K562 (cell line): Measurements from ENCODE around the gene KLK5. TPM values are rescaled to one million over a fixed set of nuclear protein-coding genes. Genes with fewer than 3 reads are reported as not detected.

Experiments
- ATAC-seq: fragments of 200-7000 bp; cut with Tn5 transposase; 3 replicates; pipeline ENCODE4 v1.9.1; 2020; ENCODE audit warnings: moderate library complexity
- BruUV-seq: library from RNA; stranded (reverse); fragments of 400-500 nt; replicated peaks from 2 replicates; lab custom pipeline; 2021; lab: Mats Ljungman, UMichigan
- CTCF ChIA-PET: fragments of 300-600 bp; formaldehyde crosslinking; extraction: SDS; loops from one replicate; lab custom pipeline; 2021; ENCODE audit warnings: low intra/inter-chr PET ratio; lab: Yijun Ruan, JAX
- POLR2A ChIA-PET: fragments of 300-600, 350-650 bp; sonication (Branson Sonifier 250); formaldehyde crosslinking; extraction: SDS; loops from one replicate; lab custom pipeline; 2021; ENCODE audit warnings: antibody characterized with exemption, inconsistent platforms; lab: Yijun Ruan, JAX
- DNase-seq, 4 experiments: peaks; one replicate each; pipeline versions ENCODE4 v3.0.0 to v3.0.0-alpha.2; 2011 to 2018; ENCODE audit warnings: low spot score in 3 of 4, mixed read lengths in 3 of 4; ENCODE audit errors: extremely low read depth in 1 of 4
- FAIRE-seq: peaks from 2 replicates; lab custom pipeline; 2011; peaks lifted over from hg19 to GRCh38; lab: Jason Lieb, UNC
- H2AFZ ChIP-seq: 2 replicates; pipeline ENCODE4 v1.6.0; 2011; ENCODE audit warnings: low read depth, low read length, control low read depth, inconsistent platforms
- H3K27ac ChIP-seq: fragments of 200-600 bp; 3 replicates; pipeline ENCODE4 v1.8.0; 2011; ENCODE audit warnings: low read depth, mild to moderate bottlenecking, control low read depth, inconsistent platforms, low read length, moderate library complexity, mixed read lengths; ENCODE audit errors: extremely low read depth
- H3K27me3 ChIP-seq, 2 experiments: fragments of 300-600 bp in 1 of 2; 2 replicates in 1 of 2; 3 replicates in 1 of 2; pipeline versions ENCODE4 v1.6.0 to v1.8.0; 2011; ENCODE audit warnings: inconsistent platforms in 2 of 2, low read length in 2 of 2, mild to moderate bottlenecking in 1 of 2, mixed read lengths in 1 of 2, moderate library complexity in 1 of 2; ENCODE audit not compliant: control insufficient read depth in 2 of 2, insufficient read depth in 2 of 2
- H3K36me3 ChIP-seq: fragments of 300-600 bp; 3 replicates; pipeline ENCODE4 v1.8.0; 2011; ENCODE audit warnings: mild to moderate bottlenecking, low read length, inconsistent platforms; ENCODE audit not compliant: control insufficient read depth, insufficient read depth
- H3K4me1 ChIP-seq, 2 experiments: fragments of 200-600 bp in 1 of 2; replicated peaks in 1 of 2; 2 replicates in 1 of 2; 3 replicates in 1 of 2; pipeline versions ENCODE4 v1.5.1 to v1.8.0; 2011; ENCODE audit warnings: inconsistent platforms in 2 of 2, low read length in 2 of 2, mild to moderate bottlenecking in 1 of 2, mixed read lengths in 1 of 2, moderate library complexity in 1 of 2; ENCODE audit not compliant: control insufficient read depth in 2 of 2, insufficient read depth in 2 of 2
- H3K4me2 ChIP-seq: 2 replicates; pipeline ENCODE4 v1.6.1; 2011; ENCODE audit warnings: low read length, control low read depth, inconsistent platforms, mixed read lengths; ENCODE audit not compliant: insufficient read depth
- H3K4me3 ChIP-seq: fragments of 200-600 bp; sonication (generic), shearing (Covaris generic); 2 replicates; pipeline ENCODE4 v1.5.1; 2016; ENCODE audit warnings: control low read depth, inconsistent platforms
- H3K79me2 ChIP-seq: fragments of 200-600 bp; 3 replicates; pipeline ENCODE4 v1.8.0; 2011; ENCODE audit warnings: low read length, inconsistent platforms; ENCODE audit not compliant: control insufficient read depth, insufficient read depth
- H3K9ac ChIP-seq, 2 experiments: 2 replicates each; pipeline versions ENCODE4 v1.6.0 to v1.6.1; 2011; ENCODE audit warnings: low read depth in 2 of 2, low read length in 2 of 2, control low read depth in 1 of 2, inconsistent platforms in 1 of 2, mild to moderate bottlenecking in 1 of 2, mixed read lengths in 1 of 2; ENCODE audit not compliant: insufficient read depth in 1 of 2
- H3K9me1 ChIP-seq: one replicate; pipeline ENCODE4 v1.6.0; 2011; ENCODE audit warnings: inconsistent platforms, mild to moderate bottlenecking, low read length, moderate library complexity; ENCODE audit not compliant: control insufficient read depth, insufficient read depth
- H3K9me3 ChIP-seq: replicated peaks from 2 replicates; pipeline ENCODE4 v1.5.1; 2011; ENCODE audit warnings: low read depth, low read length, inconsistent platforms; ENCODE audit not compliant: control insufficient read depth, insufficient read depth
- H4K20me1 ChIP-seq: replicated peaks from 2 replicates; pipeline ENCODE4 v1.6.1; 2011; ENCODE audit warnings: low read length, inconsistent platforms, mixed read lengths; ENCODE audit not compliant: control insufficient read depth, insufficient read depth
- CBFB ChIP-seq: sonication (generic); formaldehyde crosslinking; IDR thresholded peaks from 2 replicates; pipeline ENCODE4 v1.4.0; 2020; ENCODE audit warnings: mild to moderate bottlenecking, missing genetic modification reagents
- CTCF ChIP-seq, 3 experiments: IDR thresholded peaks in 2 of 3; conservative IDR thresholded peaks in 1 of 3; 2 replicates each; pipeline ENCODE4 v1.5.1; 2011 to 2012; ENCODE audit warnings: low read length in 3 of 3, mild to moderate bottlenecking in 3 of 3, control low read depth in 2 of 3, improper control_type of control experiment in 1 of 3, inconsistent platforms in 1 of 3, low read depth in 1 of 3, mixed read lengths in 1 of 3, moderate library complexity in 1 of 3; ENCODE audit not compliant: insufficient read depth in 2 of 3
- CTCFL ChIP-seq: IDR thresholded peaks from 2 replicates; pipeline ENCODE4 v1.6.1; 2011; ENCODE audit warnings: borderline replicate concordance, low read depth, mild to moderate bottlenecking, moderate library complexity, low read length; ENCODE audit not compliant: insufficient read depth, poor library complexity, severe bottlenecking
- DNMT1 ChIP-seq: fragments of 450-650 bp; IDR thresholded peaks from 2 replicates; pipeline ENCODE4 v1.6.1; 2016; ENCODE audit warnings: antibody characterized with exemption, mild to moderate bottlenecking
- ETV1 ChIP-seq: fragments of 450-650 bp; conservative IDR thresholded peaks from 2 replicates; pipeline ENCODE4 v1.6.1; 2016; ENCODE audit warnings: missing genetic modification characterization, control low read depth, low read depth, missing compliant biosample characterization
- FOXM1 ChIP-seq, 2 experiments: fragments of 450-650 bp in 1 of 2; sonication (generic) in 1 of 2; formaldehyde crosslinking in 1 of 2; IDR thresholded peaks; 2 replicates each; pipeline versions ENCODE4 v1.6.1 to v1.9.0; 2017 to 2022; ENCODE audit warnings: low read depth in 2 of 2, mild to moderate bottlenecking in 2 of 2, missing genetic modification reagents in 1 of 2, moderate library complexity in 1 of 2
- JUND ChIP-seq, 2 experiments: IDR thresholded peaks; 2 replicates in 1 of 2; 3 replicates in 1 of 2; pipeline ENCODE4 v1.6.1; 2011; ENCODE audit warnings: borderline replicate concordance in 2 of 2, low read depth in 2 of 2, low read length in 2 of 2, improper control_type of control experiment in 1 of 2, missing biosample characterization in 1 of 2, missing genetic modification characterization in 1 of 2, missing genetic modification reagents in 1 of 2
- KDM5B ChIP-seq: fragments of 200-600 bp; sonication (generic); IDR thresholded peaks from 2 replicates; pipeline ENCODE4 v1.6.1; 2012; ENCODE audit warnings: low read depth, mild to moderate bottlenecking, moderate library complexity, low read length, control low read depth, inconsistent platforms; ENCODE audit not compliant: insufficient replicate concordance
- POLR2AphosphoS2 ChIP-seq: IDR thresholded peaks from 2 replicates; pipeline ENCODE4 v1.6.1; 2012; ENCODE audit warnings: low read length, improper control_type of control experiment
- ZNF124 ChIP-seq: sonication (generic); formaldehyde crosslinking; IDR thresholded peaks from 2 replicates; pipeline ENCODE4 v1.8.1; 2022; ENCODE audit warnings: missing genetic modification reagents
- ZNF212 ChIP-seq: fragments of 450-650 bp; formaldehyde crosslinking; IDR thresholded peaks from 2 replicates; pipeline ENCODE4 v1.4.0; 2020; ENCODE audit warnings: mild to moderate bottlenecking
- ZNF518B ChIP-seq: fragments of 250-450 bp; sonication (Bioruptor Pico); IDR thresholded peaks from 2 replicates; pipeline ENCODE4 v1.5.0; 2021; ENCODE audit warnings: mild to moderate bottlenecking, moderate library complexity
- ZNF707 ChIP-seq: fragments of 250-450 bp; sonication (Bioruptor Pico); conservative IDR thresholded peaks from 2 replicates; pipeline ENCODE4 v1.8.0; 2022; ENCODE audit warnings: inconsistent platforms, mild to moderate bottlenecking, moderate library complexity
- WGBS: fragments of 100-300 bp; shearing (Covaris generic); methylation state at CpG from one replicate; pipeline ENCODE4 v1.1.6; 2016; ENCODE audit warnings: low coverage, mixed read lengths; ENCODE audit not compliant: insufficient coverage; ENCODE audit errors: missing lambda C conversion rate; 5-methylcytosine and 5-hydroxymethylcytosine counted together
- in situ Hi-C: fragments of 300-500 bp; cut with MboI; formaldehyde crosslinking; loops from 4 replicates; pipeline ENCODE4 v1.15.0; 2018; ENCODE audit warnings: inconsistent platforms, mixed read lengths
- intact Hi-C: fragments of 100-400 bp; cut with micrococcal nuclease; formaldehyde crosslinking; loops from 2 replicates; pipeline ENCODE4 v1.14.2; 2022
- polyA plus RNA-seq, 8 experiments: library from polyadenylated mRNA; depleted of rRNA in 4 of 8; stranded (reverse) in 5 of 8; unstranded in 3 of 8; fragments of >200 nt; fragmentation: Nextera tagmentation in 2 of 8; fragmentation: Illumina TruSeq in 1 of 8; extraction: Ambion mirVana in 2 of 8; extraction: Trizol in 1 of 8; gene quantifications; 2 replicates each; pipeline versions ENCODE4 v1.2.1 to v1.2.3, GENCODE V29; 2011 to 2014; ENCODE audit warnings: inconsistent platforms in 1 of 8, missing spikeins in 1 of 8
- total RNA-seq, 7 experiments: library from RNA; depleted of rRNA in 6 of 7; stranded (reverse); fragments of >200 nt in 6 of 7; fragmentation: Illumina TruSeq in 2 of 7; extraction: Trizol in 2 of 7; gene quantifications; 2 replicates each; pipeline versions ENCODE4 v1.2.1 to v1.2.3, GENCODE V29; 2011 to 2021; ENCODE audit warnings: low replicate concordance in 1 of 7

KLK5 gene
- total and polyA plus RNA-seq, 9 of the 15 experiments (the other 6 are each of a cell fraction or from before 2014, with no cell fraction given): not detected

- no peak for FAIRE-seq
- BruUV-seq: no TSS peak
- TF ChIP-seq CTCF (IDR thresholded peaks at IDR 0.05 in 2 of 3, conservative IDR thresholded peaks at IDR 0.05 in 1 of 3; ENCODE audit: insufficient read depth in 2 of 3, low read depth in 1 of 3, low read length in 3 of 3): no peak
- TF ChIP-seq ETV1: no peak
- no peak for TF ChIP-seq CTCFL
- no peak for TF ChIP-seq ZNF518B (CRISPR knock-in tag)
- TF ChIP-seq FOXM1 (IDR thresholded peaks at IDR 0.05; ENCODE audit: low read depth): no peak
- no peak for TF ChIP-seq FOXM1 (CRISPR knock-in tag; IDR thresholded peaks at IDR 0.05; ENCODE audit: low read depth)
- no peak for TF ChIP-seq ZNF124 (CRISPR knock-in tag)
- no peak for TF ChIP-seq KDM5B
- no peak for TF ChIP-seq DNMT1
- no peak for TF ChIP-seq ZNF707 (CRISPR knock-in tag)
- TF ChIP-seq JUND (IDR thresholded peaks at IDR 0.05; ENCODE audit: borderline replicate concordance, low read depth, low read length): no peak
- TF ChIP-seq JUND (tag; IDR thresholded peaks at IDR 0.05; ENCODE audit: borderline replicate concordance, low read depth, low read length): no peak
- no peak for TF ChIP-seq ZNF212 (CRISPR knock-in tag)
- no peak for TF ChIP-seq POLR2AphosphoS2
- no peak for TF ChIP-seq CBFB (CRISPR knock-in tag)
Observed at GRCh38 chr19:50982186-50982585, 29.3 kb upstream of the KLK5 start.

More at GRCh38 chr19:50982186-50982585, 29.3 kb upstream of the KLK5 start:
- Histone ChIP-seq H3K9ac (no peak overlapping the region), H3K9me1 (no peaks in the 10 kb centered on the region), H3K9me3 (no peaks in the 10 kb centered on the region), H3K4me2 (no peak overlapping the region), H4K20me1 (no peaks in the 10 kb centered on the region), H3K79me2 (no peaks in the 10 kb centered on the region), H3K4me3 (no peak overlapping the region), H3K36me3 (no peaks in the 10 kb centered on the region), H3K4me1 (peaks cover 0 to 3% of the 10 kb centered on the region in 2 experiments; a peak in 1 of 5 replicates), H3K27ac (no peak overlapping the region), H2AFZ (no peak overlapping the region), H3K27me3 (peaks cover 8 to 34% of the 10 kb centered on the region in 2 experiments; a peak in 3 of 5 replicates)
- ATAC-seq (no peak), DNase-seq (no peak)
- intact Hi-C loops: no loop called here
- CTCF ChIA-PET: no interaction called here
- in situ Hi-C loops: no loop called here
- POLR2A ChIA-PET: interaction anchor here (0.6 kb wide), 1 partner anchor 131 kb away, joined by 3 read pairs; no protein-coding TSS in a partner anchor
- 0% methylated on average over 3 of the region's 4 CpGs for WGBS
